Activated T-cell treated with anti-CD3 and anti-CD28 coated beads, Interleukin-2, amount 50 U/mL, for 48 hours (primary cell): ENCODE measurements around the gene PA2G4.
A peak's percentile ranks its signal among the peaks of the same experiment; 100 is the strongest.
"Not testable (repeated sequence)": the region's sequence is repeated elsewhere in the genome, so short reads cannot be mapped to it uniquely, and the experiment has no call there.

Experiments
- DNase-seq, 2 experiments: peaks; one replicate each; pipeline ENCODE4 v3.0.0-alpha.2; 2020

Gene PA2G4

GRCh38 chr12:56104109-56104814 is at the start of gene PA2G4:
Gene PA2G4 (plus strand): TSS chr12:56104559. CDS start chr12:56104738, 179 bp downstream.
- DNase-seq = peak; percentile 99

- DNase-seq = not testable (repeated sequence)
Measured at GRCh38 chr12:56059964-56060363, 44.4 kb upstream of the PA2G4 start.

GRCh38 chr12:56061982-56062381 is 42.4 kb upstream of the PA2G4 start:
- no peak for DNase-seq

GRCh38 chr12:56062996-56063395 is 41.4 kb upstream of the PA2G4 start:
- DNase-seq = no peak

- DNase-seq = no peak
Measured at GRCh38 chr12:56071648-56072047, 32.7 kb upstream of the PA2G4 start.

- DNase-seq = no peak
Measured at GRCh38 chr12:56074396-56074795, 30.0 kb upstream of the PA2G4 start.

GRCh38 chr12:56077966-56078365 is 26.4 kb upstream of the PA2G4 start:
- not testable (repeated sequence) for DNase-seq

- DNase-seq = no peak
Measured at GRCh38 chr12:56078427-56078826, 25.9 kb upstream of the PA2G4 start.

- peak; percentile 74 to 75 for DNase-seq
Measured at GRCh38 chr12:56078931-56079722, 25.2 kb upstream of the PA2G4 start.

DNA sequence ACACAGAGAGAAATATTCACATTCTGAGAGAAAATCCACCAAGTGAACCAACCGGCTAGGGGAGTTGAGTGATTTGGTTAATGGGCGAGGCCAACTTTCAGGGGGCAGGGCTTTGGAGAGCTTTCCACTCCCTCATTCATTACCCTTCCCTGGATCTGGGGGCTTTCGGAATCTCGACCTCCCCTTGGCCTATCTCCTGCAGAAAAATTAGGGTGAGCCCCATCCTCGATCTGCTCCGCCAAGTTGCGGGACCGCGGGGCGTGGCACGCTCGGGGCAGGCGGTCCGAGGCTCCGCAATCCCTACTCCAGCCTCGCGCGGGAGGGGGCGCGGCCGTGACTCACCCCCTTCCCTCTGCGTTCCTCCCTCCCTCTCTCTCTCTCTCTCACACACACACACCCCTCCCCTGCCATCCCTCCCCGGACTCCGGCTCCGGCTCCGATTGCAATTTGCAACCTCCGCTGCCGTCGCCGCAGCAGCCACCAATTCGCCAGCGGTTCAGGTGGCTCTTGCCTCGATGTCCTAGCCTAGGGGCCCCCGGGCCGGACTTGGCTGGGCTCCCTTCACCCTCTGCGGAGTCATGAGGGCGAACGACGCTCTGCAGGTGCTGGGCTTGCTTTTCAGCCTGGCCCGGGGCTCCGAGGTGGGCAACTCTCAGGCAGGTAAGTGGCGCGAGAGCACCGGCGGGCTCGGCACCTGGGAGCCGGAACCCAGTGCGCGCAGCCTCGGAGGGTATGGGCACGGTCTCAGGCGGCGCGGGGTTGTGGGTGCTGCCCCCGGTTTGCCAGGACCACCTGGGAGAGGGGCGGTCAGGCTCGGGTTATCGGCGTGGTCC is 24.4 kb upstream of the PA2G4 start, which contains the start of gene ERBB3:
Gene ERBB3, plus strand, starts transcription at position 443 of the 833 bp plus-strand sequence. Its CDS starts 136 bp downstream, at position 579.
- DNase-seq = peak; percentile 77 to 84

- no peak for DNase-seq
Measured at GRCh38 chr12:56080556-56081138, 23.7 kb upstream of the PA2G4 start.

GRCh38 chr12:56081393-56082347 is 22.7 kb upstream of the PA2G4 start:
- no peak for DNase-seq

- no peak for DNase-seq
Measured at GRCh38 chr12:56082382-56082781, 22.0 kb upstream of the PA2G4 start.

- no peak for DNase-seq
Measured at GRCh38 chr12:56082967-56083366, 21.4 kb upstream of the PA2G4 start.

DNA sequence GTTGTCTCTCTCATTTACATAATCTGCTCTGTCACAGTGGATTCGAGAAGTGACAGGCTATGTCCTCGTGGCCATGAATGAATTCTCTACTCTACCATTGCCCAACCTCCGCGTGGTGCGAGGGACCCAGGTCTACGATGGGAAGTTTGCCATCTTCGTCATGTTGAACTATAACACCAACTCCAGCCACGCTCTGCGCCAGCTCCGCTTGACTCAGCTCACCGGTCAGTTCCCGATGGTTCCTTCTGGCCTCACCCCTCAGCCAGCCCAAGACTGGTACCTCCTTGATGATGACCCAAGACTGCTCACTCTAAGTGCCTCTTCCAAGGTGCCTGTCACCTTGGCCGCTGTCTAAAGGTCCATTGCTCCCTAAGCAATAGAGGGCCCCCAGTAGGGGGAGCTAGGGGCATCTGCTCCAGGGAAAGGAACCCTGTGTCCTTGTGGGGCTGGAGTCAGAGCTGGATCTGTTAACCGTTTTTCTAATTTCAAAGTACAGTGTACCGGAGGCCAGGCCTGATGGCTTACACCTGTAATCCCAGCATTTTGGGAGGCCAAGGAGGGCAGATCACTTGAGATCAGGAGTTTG is 19.3 kb upstream of the PA2G4 start:
- peak; percentile 50 to 56 for DNase-seq

GRCh38 chr12:56086096-56086495 is 18.3 kb upstream of the PA2G4 start:
- DNase-seq = no peak

GRCh38 chr12:56086608-56087007 is 17.8 kb upstream of the PA2G4 start:
- no peak for DNase-seq

GRCh38 chr12:56087220-56087619 is 17.1 kb upstream of the PA2G4 start:
- no peak for DNase-seq

- no peak for DNase-seq
Measured at GRCh38 chr12:56097738-56098137, 6.6 kb upstream of the PA2G4 start.

- no peak for DNase-seq
Measured at GRCh38 chr12:56098592-56098991, 5.8 kb upstream of the PA2G4 start.

DNA sequence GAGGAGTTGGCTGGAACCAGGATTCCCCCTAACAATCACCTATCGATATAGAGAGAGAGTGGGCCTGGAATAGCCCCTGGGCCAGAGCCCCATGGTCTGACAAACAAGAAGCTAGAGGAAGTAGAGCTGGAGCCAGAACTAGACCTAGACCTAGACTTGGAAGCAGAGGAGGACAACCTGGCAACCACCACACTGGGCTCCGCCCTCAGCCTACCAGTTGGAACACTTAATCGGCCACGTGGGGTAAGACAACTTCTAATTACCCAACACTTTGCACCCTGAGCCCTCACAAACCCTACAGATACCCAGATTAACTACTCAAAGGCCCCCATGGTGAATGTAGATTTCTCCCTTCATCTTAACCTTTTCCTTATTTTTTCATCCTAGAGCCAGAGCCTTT is 4.6 kb upstream of the PA2G4 start:
- DNase-seq = no peak
